MM.1S (cell line): ENCODE data around the gene SYNE4.

Experiments used
- DNase-seq: peaks from one replicate; pipeline ENCODE4 v3.0.0-alpha.2; 2015
- H2AFZ ChIP-seq: fragments of 300-600 bp; sonication (generic); 2 replicates; pipeline ENCODE4 v1.6.0; 2016; ENCODE audit warnings: antibody characterized with exemption, low read length
- H3F3A ChIP-seq: fragments of 300-600 bp; sonication (generic); 2 replicates; pipeline ENCODE4 v1.6.1; 2016; ENCODE audit warnings: mild to moderate bottlenecking, antibody characterized with exemption, low read length, moderate library complexity, mixed read lengths; ENCODE audit not compliant: insufficient read depth
- H3K27ac ChIP-seq: fragments of 300-600 bp; sonication (generic); 2 replicates; pipeline ENCODE4 v1.5.1; 2016; ENCODE audit warnings: mild to moderate bottlenecking, low read length
- H3K27me3 ChIP-seq: fragments of 300-600 bp; sonication (generic); replicated peaks from 2 replicates; pipeline ENCODE4 v1.6.0; 2016; ENCODE audit warnings: low read length; ENCODE audit not compliant: insufficient read depth
- H3K36me3 ChIP-seq: fragments of 300-600 bp; sonication (generic); replicated peaks from 2 replicates; pipeline ENCODE4 v1.6.1; 2016; ENCODE audit warnings: mild to moderate bottlenecking, low read length, mixed read lengths; ENCODE audit not compliant: insufficient read depth
- H3K4me1 ChIP-seq: fragments of 300-600 bp; sonication (generic); 2 replicates; pipeline ENCODE4 v1.6.1; 2016; ENCODE audit warnings: low read length, mixed read lengths
- H3K4me2 ChIP-seq: fragments of 300-600 bp; sonication (generic); 2 replicates; pipeline ENCODE4 v1.6.0; 2016; ENCODE audit warnings: low read depth, low read length
- H3K4me3 ChIP-seq: fragments of 300-600 bp; sonication (generic); 2 replicates; pipeline ENCODE4 v1.5.1; 2016; ENCODE audit warnings: low read length, mixed read lengths
- H3K79me2 ChIP-seq: fragments of 300-600 bp; sonication (generic); 2 replicates; pipeline ENCODE4 v1.6.1; 2016; ENCODE audit warnings: mixed run types, low read length, mixed read lengths
- H3K9ac ChIP-seq: fragments of 300-600 bp; sonication (generic); 2 replicates; pipeline ENCODE4 v1.6.1; 2016; ENCODE audit warnings: low read length, mixed read lengths
- H3K9me2 ChIP-seq: fragments of 300-600 bp; sonication (generic); replicated peaks from 2 replicates; pipeline ENCODE4 v1.6.1; 2016; ENCODE audit warnings: mild to moderate bottlenecking, low read length, mixed read lengths; ENCODE audit not compliant: insufficient read depth
- H3K9me3 ChIP-seq: fragments of 300-600 bp; sonication (generic); replicated peaks from 2 replicates; pipeline ENCODE4 v1.6.1; 2016; ENCODE audit warnings: mild to moderate bottlenecking, low read length, mixed read lengths; ENCODE audit not compliant: insufficient read depth
- H4K20me1 ChIP-seq: fragments of 300-600 bp; sonication (generic); 2 replicates; pipeline ENCODE4 v1.6.1; 2016; ENCODE audit warnings: mild to moderate bottlenecking, low read length, moderate library complexity, mixed read lengths; ENCODE audit not compliant: insufficient read depth
- EZH2 ChIP-seq: fragments of 300-600 bp; sonication (generic); optimal IDR thresholded peaks from 2 replicates; pipeline ENCODE3; 2017; ENCODE audit warnings: low read depth, mild to moderate bottlenecking, antibody characterized with exemption, low read length, mixed read lengths
- EZH2phosphoT487 ChIP-seq: fragments of 300-600 bp; sonication (generic); IDR thresholded peaks from 2 replicates; pipeline ENCODE4 v1.6.1; 2018; ENCODE audit warnings: antibody characterized with exemption, low read length
- TF ChIP-seq, protein P1 (sequence below): fragments of 300-600 bp; sonication (generic); IDR thresholded peaks from 2 replicates; pipeline ENCODE4 v1.5.1; 2016; ENCODE audit warnings: antibody characterized with exemption, low read length, mixed read lengths

Gene SYNE4

DNA sequence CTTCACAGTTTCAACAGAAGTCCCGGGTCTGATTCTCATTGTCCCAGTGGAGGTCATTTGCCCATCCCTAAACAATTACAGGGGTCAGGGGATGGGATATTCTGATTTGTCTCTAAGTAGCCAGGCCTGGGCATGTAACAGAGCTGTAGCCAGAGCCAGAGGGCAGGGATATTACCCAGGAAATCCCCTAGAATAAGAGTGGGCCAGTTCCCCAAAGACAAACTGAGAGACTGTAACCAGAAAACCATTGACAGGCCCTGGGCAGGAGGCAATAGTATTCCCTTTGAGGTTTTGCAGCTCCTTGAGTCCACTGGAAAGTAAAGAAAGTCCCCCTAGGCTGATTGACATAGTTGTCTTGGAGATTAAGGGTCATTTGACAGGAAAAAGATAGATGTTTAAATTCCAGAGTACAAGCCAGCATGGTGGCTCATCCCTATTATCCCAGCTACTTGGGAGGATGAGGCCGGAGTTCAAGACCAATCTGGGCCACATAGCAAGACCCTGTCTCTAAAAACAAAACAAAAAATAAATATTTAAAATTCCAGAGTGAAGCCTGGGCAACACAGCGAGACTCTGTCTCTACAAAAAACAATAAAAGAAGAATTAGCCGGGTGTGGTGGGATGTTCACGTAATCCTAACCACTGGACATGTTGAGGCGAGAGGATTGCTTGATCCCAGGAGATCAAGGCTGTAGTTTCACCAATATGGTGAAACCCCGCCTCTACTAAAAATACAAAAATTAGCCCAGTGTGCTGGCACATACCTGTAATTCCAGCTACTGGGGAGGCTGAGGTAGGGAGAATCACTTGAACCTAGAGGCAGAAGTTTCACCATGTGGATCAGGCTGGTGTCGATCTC, 15.5 kb downstream of the SYNE4 start:
- Histone ChIP-seq H2AFZ (no peak overlapping the region), H3K9me3 (no peaks in the 10 kb centered on the region), H3K4me2 (no peak overlapping the region), H3F3A (no peaks in the 10 kb centered on the region), H3K27ac (no peak overlapping the region), H3K4me1 (peaks cover 9% of the 10 kb centered on the region), H3K9me2 (no peaks in the 10 kb centered on the region), H3K9ac (no peak overlapping the region), H4K20me1 (no peaks in the 10 kb centered on the region), H3K79me2 (peaks cover 27% of the 10 kb centered on the region), H3K36me3 (no peaks in the 10 kb centered on the region), H3K4me3 (no peak overlapping the region), H3K27me3 (peaks cover 6% of the 10 kb centered on the region; the same call in 1 of the 2 replicates)
- DNase-seq: no peak
- TF ChIP-seq EZH2phosphoT487 (no peak), EZH2 (no peak)
- TF ChIP-seq, protein P1, sequence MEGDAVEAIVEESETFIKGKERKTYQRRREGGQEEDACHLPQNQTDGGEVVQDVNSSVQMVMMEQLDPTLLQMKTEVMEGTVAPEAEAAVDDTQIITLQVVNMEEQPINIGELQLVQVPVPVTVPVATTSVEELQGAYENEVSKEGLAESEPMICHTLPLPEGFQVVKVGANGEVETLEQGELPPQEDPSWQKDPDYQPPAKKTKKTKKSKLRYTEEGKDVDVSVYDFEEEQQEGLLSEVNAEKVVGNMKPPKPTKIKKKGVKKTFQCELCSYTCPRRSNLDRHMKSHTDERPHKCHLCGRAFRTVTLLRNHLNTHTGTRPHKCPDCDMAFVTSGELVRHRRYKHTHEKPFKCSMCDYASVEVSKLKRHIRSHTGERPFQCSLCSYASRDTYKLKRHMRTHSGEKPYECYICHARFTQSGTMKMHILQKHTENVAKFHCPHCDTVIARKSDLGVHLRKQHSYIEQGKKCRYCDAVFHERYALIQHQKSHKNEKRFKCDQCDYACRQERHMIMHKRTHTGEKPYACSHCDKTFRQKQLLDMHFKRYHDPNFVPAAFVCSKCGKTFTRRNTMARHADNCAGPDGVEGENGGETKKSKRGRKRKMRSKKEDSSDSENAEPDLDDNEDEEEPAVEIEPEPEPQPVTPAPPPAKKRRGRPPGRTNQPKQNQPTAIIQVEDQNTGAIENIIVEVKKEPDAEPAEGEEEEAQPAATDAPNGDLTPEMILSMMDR: no peak

DNA sequence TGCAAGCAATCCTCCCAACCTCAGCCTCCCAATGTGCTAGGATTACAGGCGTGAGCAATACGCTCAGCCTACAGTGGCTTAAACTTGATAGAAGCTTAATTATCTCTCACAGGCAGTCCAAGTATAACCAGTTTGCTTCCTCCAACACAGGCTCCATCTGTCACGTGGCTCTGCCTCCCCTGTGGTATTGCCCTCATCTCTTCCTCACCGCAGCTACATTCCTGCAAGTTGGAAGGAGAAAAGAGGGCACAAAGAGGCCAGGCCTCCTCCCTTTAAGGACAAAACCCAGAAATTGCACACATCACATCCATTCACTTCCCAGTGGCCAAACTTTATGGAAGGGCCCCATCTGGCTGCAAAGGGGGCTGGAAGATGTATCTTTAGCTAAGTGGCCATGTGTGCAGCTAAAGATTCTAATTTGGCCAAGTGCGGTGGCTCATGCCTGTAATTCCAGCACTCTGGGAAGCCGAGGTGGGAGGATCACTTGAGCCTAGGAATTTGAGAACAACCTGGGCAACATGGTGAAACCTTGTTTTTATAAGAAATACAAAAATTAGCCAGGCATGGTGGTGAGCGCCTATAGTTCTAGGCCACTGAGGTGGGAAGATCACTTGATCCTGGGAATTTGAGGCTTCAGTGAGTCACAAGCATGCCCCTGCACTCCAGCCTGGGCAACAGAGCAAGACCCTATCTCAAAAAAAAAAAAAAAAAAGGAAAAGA, 16.7 kb downstream of the SYNE4 start:
- no peak overlapping the region for H3K27ac ChIP-seq
- no peak overlapping the region for H3K4me2 ChIP-seq
- peaks cover 8% of the 10 kb centered on the region for H3K27me3 ChIP-seq
- no peaks in the 10 kb centered on the region for H3F3A ChIP-seq
- H3K9ac ChIP-seq: no peak overlapping the region
- no peaks in the 10 kb centered on the region for H4K20me1 ChIP-seq
- peaks cover 9% of the 10 kb centered on the region for H3K4me1 ChIP-seq
- DNase-seq: no peak
- H3K9me3 ChIP-seq: no peaks in the 10 kb centered on the region
- no peak overlapping the region for H3K4me3 ChIP-seq
- no peaks in the 10 kb centered on the region for H3K9me2 ChIP-seq
- no peaks in the 10 kb centered on the region for H3K36me3 ChIP-seq
- H3K79me2 ChIP-seq: peaks cover 19% of the 10 kb centered on the region
- TF ChIP-seq EZH2phosphoT487 (no peak), EZH2 (no peak)
- TF ChIP-seq, protein P1: no peak
- H2AFZ ChIP-seq: no peak overlapping the region

DNA sequence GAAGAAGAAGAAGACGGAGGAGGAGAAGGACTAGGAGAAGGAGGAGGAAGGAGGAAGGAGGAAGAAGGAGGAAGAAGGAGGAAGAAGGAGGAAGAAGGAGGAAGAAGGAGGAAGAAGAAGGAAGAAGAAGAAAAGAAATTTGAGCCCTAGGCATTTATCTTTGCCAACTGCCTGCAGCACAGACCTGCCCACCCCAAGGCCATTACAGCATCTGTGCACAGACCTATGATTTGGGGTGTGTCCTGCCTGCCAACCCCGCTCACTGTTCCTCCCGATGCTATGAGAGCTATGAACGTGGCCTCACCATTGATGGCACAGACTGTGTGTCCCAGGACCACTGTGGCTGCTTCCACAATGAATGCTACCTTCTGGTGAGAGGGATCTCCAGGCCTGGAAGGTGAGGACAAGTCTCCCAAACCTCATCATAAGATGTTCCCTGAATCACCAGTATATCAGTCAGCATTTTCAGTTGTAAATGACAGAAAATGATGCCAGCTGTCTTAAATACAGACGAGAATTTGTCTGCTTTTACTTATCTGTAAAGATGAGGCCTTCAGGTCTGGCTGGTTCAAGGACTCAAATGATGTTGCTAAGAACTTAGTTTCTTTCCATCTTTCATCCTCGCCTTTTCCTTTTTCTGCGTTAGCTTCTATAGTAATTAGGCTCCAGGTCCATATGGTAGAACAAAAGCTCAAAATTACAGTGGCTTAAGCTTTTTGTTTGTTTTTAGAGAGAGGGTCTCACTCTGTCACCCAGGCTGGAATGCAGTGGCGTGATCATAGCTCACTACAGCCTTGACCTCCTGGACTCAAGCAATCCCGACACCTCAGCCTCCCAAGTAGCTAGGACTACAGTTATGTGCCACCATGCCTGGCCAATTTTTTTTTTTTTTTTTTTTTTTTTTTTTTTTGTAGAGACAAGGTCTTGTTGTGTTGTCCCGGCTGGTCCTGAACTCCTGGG, 17.6 kb downstream of the SYNE4 start:
- H3K4me2 ChIP-seq: no peak overlapping the region

More for the DNA sequence above, 17.6 kb downstream of the SYNE4 start:
- Histone ChIP-seq H3K27me3 (peaks cover 16% of the 10 kb centered on the region), H3K4me3 (no peak overlapping the region), H3K9me2 (no peaks in the 10 kb centered on the region), H3K27ac (no peak overlapping the region), H3K4me1 (peaks cover 2% of the 10 kb centered on the region), H2AFZ (no peak overlapping the region), H3K79me2 (peaks cover 11% of the 10 kb centered on the region), H3K9ac (no peak overlapping the region), H3F3A (no peaks in the 10 kb centered on the region), H3K36me3 (no peaks in the 10 kb centered on the region), H3K9me3 (no peaks in the 10 kb centered on the region), H4K20me1 (no peaks in the 10 kb centered on the region)
- DNase-seq: no peak
- no peak for TF ChIP-seq EZH2
- TF ChIP-seq EZH2phosphoT487: no peak
- TF ChIP-seq, protein P1: no peak
